B cell (primary cell): ENCODE data around the gene ARG1. TPM values are rescaled to one million over a fixed set of nuclear protein-coding genes. Genes with fewer than 3 reads are reported as not detected.

Source experiments
- ATAC-seq: fragments of 200-7000 bp; cut with Tn5 transposase; one replicate; pipeline ENCODE4 v1.10.0; 2021; ENCODE audit warnings: low read depth, mild to moderate bottlenecking, moderate number of reproducible peaks, moderate library complexity
- CTCF ChIA-PET: fragments of 350-600 bp; sonication (Branson Sonifier 250); formaldehyde crosslinking; loops from one replicate; lab custom pipeline; 2021; ENCODE audit warnings: antibody characterized with exemption, inconsistent platforms; lab: Charles Lee
- POLR2A ChIA-PET: fragments of 350-600 bp; sonication (Branson Sonifier 250); formaldehyde crosslinking; loops from one replicate; lab custom pipeline; 2021; ENCODE audit warnings: antibody characterized with exemption; lab: Charles Lee
- DNase-seq: peaks from one replicate; pipeline ENCODE4 v3.0.0; 2013
- H2AFZ ChIP-seq: 2 replicates; pipeline ENCODE4 v1.6.1; 2012; ENCODE audit warnings: mild to moderate bottlenecking, low read depth, low read length; ENCODE audit not compliant: insufficient read depth, poor library complexity, severe bottlenecking
- H3K27ac ChIP-seq, 2 donors: 1 replicate in 1 of 2; 2 replicates in 1 of 2; pipeline ENCODE4 v1.5.1; 2012 to 2013; ENCODE audit warnings: low read length in 2 of 2, mild to moderate bottlenecking in 2 of 2, moderate library complexity in 1 of 2
- H3K27me3 ChIP-seq, 4 experiments: fragments of 200-600 bp in 1 of 4; sonication (generic) in 1 of 4; replicated peaks in 1 of 4; 1 replicate in 2 of 4; 2 replicates in 2 of 4; pipeline versions ENCODE4 v1.6.1 to v1.7.0; 2013 to 2016; ENCODE audit warnings: low read length in 3 of 4, mild to moderate bottlenecking in 2 of 4, mixed read lengths in 1 of 4, moderate library complexity in 1 of 4; ENCODE audit not compliant: insufficient read depth in 4 of 4, control insufficient read depth in 3 of 4; ENCODE audit errors: control extremely low read depth in 1 of 4
- H3K36me3 ChIP-seq, 2 experiments: replicated peaks in 1 of 2; 1 replicate in 1 of 2; 2 replicates in 1 of 2; pipeline versions ENCODE4 v1.6.1 to v1.7.1; 2013; ENCODE audit warnings: low read length in 1 of 2; ENCODE audit not compliant: insufficient read depth in 2 of 2, control insufficient read depth in 1 of 2; ENCODE audit errors: control extremely low read depth in 1 of 2, extremely low read depth in 1 of 2
- H3K4me1 ChIP-seq, 2 donors: fragments of 200-600 bp in 1 of 2; sonication (generic) in 1 of 2; 1 replicate in 1 of 2; 2 replicates in 1 of 2; pipeline versions ENCODE4 v1.5.1 to v1.6.1; 2013 to 2017; ENCODE audit warnings: low read length in 2 of 2; ENCODE audit not compliant: control insufficient read depth in 2 of 2, insufficient read depth in 2 of 2
- H3K4me2 ChIP-seq: replicated peaks from 2 replicates; pipeline ENCODE3; 2012; ENCODE audit warnings: mild to moderate bottlenecking, low read depth, low read length; ENCODE audit not compliant: poor library complexity, severe bottlenecking
- H3K4me3 ChIP-seq, 5 experiments: fragments of 200-600 bp in 1 of 5; sonication (generic) in 1 of 5; 1 replicate in 3 of 5; 2 replicates in 2 of 5; pipeline versions ENCODE4 v1.5.1 to v1.7.0; 2011 to 2016; ENCODE audit warnings: low read length in 4 of 5, mild to moderate bottlenecking in 4 of 5, low read depth in 2 of 5, control low read depth in 1 of 5, moderate library complexity in 1 of 5; ENCODE audit not compliant: insufficient read depth in 1 of 5; ENCODE audit errors: control extremely low read depth in 1 of 5, extremely low read depth in 1 of 5
- H3K79me2 ChIP-seq: fragments of 200-600 bp; sonication (generic); one replicate; pipeline ENCODE4 v1.6.0; 2016; ENCODE audit warnings: low read length; ENCODE audit not compliant: control insufficient read depth, insufficient read depth
- H3K9ac ChIP-seq: fragments of 200-600 bp; sonication (generic); 2 replicates; pipeline ENCODE4 v1.6.1; 2017; ENCODE audit warnings: mild to moderate bottlenecking, low read length, moderate library complexity
- H3K9me3 ChIP-seq, 3 donors: one replicate each; pipeline versions ENCODE4 v1.6.1 to v1.7.1; 2013; ENCODE audit warnings: low read length in 2 of 3; ENCODE audit not compliant: control insufficient read depth in 2 of 3, insufficient read depth in 1 of 3; ENCODE audit errors: control extremely low read depth in 1 of 3
- H4K20me1 ChIP-seq: 2 replicates; pipeline ENCODE4 v1.6.0; 2012; ENCODE audit warnings: mild to moderate bottlenecking, low read length; ENCODE audit not compliant: insufficient read depth, control insufficient read depth, poor library complexity, severe bottlenecking
- H3K27ac Mint-ChIP-seq: one replicate; pipeline ENCODE4 v1.8.0; 2021; ENCODE audit warnings: mixed read lengths
- H3K27me3 Mint-ChIP-seq: one replicate; pipeline ENCODE4 v1.8.0; 2021; ENCODE audit warnings: mixed read lengths
- H3K4me1 Mint-ChIP-seq: one replicate; pipeline ENCODE4 v1.8.0; 2021; ENCODE audit warnings: mixed read lengths
- H3K4me3 Mint-ChIP-seq: one replicate; pipeline ENCODE4 v1.8.0; 2021; ENCODE audit warnings: mixed read lengths
- H3K9me3 Mint-ChIP-seq: one replicate; pipeline ENCODE4 v1.8.0; 2022; ENCODE audit warnings: mixed read lengths; ENCODE audit not compliant: insufficient read depth
- CTCF ChIP-seq: fragments of 200-600 bp; IDR thresholded peaks from one replicate; pipeline ENCODE4 v1.8.0; 2022; ENCODE audit warnings: antibody characterized with exemption, mild to moderate bottlenecking
- EZH2 ChIP-seq: IDR thresholded peaks from 2 replicates; pipeline ENCODE4 v1.6.1; 2012; ENCODE audit warnings: borderline replicate concordance, low read depth, mild to moderate bottlenecking, moderate library complexity, low read length; ENCODE audit not compliant: insufficient read depth, poor library complexity, severe bottlenecking
- WGBS: methylation state at CpG from one replicate; pipeline ENCODE4 v1.1.5; 2013; ENCODE audit warnings: missing lambda C conversion rate; ENCODE audit not compliant: insufficient coverage; 5-methylcytosine and 5-hydroxymethylcytosine counted together
- intact Hi-C: fragments of 100-400 bp; cut with micrococcal nuclease; formaldehyde crosslinking; loops from one replicate; pipeline ENCODE4 v1.10.0; 2022
- polyA plus RNA-seq: library from polyadenylated mRNA; depleted of rRNA; stranded (reverse); fragments of >200 nt; gene quantifications from 2 replicates; pipeline ENCODE4 v1.2.3, GENCODE V29; 2012
- total RNA-seq, 2 donors: library from RNA; stranded (reverse); fragments of 120-200 nt in 1 of 2; gene quantifications; 1 replicate in 1 of 2; 2 replicates in 1 of 2; pipeline versions ENCODE4 v1.2.3 to v1.2.4, GENCODE V29; 2013 to 2022

Gene ARG1
- total and polyA plus RNA-seq, 2 donors (not counting 1 experiment from before 2014, with no cell fraction given): not detected

GRCh38 chr6:131555992-131556391, 17.0 kb upstream of the ARG1 start:
- no peak overlapping the region for H3K4me2 ChIP-seq
- no peak overlapping the region for H3K4me3 ChIP-seq
- ChIA-PET CTCF (no interaction called here), POLR2A (no interaction called here)
- H3K4me1 Mint-ChIP-seq: no peaks in the 10 kb centered on the region
- no peaks in the 10 kb centered on the region for H3K4me1 ChIP-seq
- no peaks in the 10 kb centered on the region for H3K79me2 ChIP-seq
- H3K27ac Mint-ChIP-seq: no peak overlapping the region
- no peak for ATAC-seq
- no peaks in the 10 kb centered on the region for H4K20me1 ChIP-seq
- no peaks in the 10 kb centered on the region for H3K27me3 Mint-ChIP-seq
- no peaks in the 10 kb centered on the region for H3K27me3 ChIP-seq
- H3K9me3 Mint-ChIP-seq: peaks cover 3% of the 10 kb centered on the region
- intact Hi-C loops: loop anchor here (2.0 kb wide), 1 partner anchor 39 kb away; no protein-coding TSS in a partner anchor
- no peak overlapping the region for H3K27ac ChIP-seq
- TF ChIP-seq CTCF (no peak), EZH2 (no peak)
- no peak overlapping the region for H3K9ac ChIP-seq
- no peaks in the 10 kb centered on the region for H3K9me3 ChIP-seq
- DNase-seq: no peak
- H3K4me3 Mint-ChIP-seq: no peak overlapping the region
- H3K36me3 ChIP-seq: no peaks in the 10 kb centered on the region
- H2AFZ ChIP-seq: no peak overlapping the region

GRCh38 chr6:131558922-131559321, 14.1 kb upstream of the ARG1 start:
- intact Hi-C loops: no loop called here
- Mint-ChIP-seq H3K27ac (no peak overlapping the region), H3K4me3 (no peak overlapping the region), H3K27me3 (peaks cover 6% of the 10 kb centered on the region), H3K9me3 (no peaks in the 10 kb centered on the region), H3K4me1 (no peaks in the 10 kb centered on the region)
- Histone ChIP-seq H3K36me3 (no peaks in the 10 kb centered on the region), H3K27ac (no peak overlapping the region), H2AFZ (no peak overlapping the region), H3K4me3 (no peak overlapping the region), H3K79me2 (no peaks in the 10 kb centered on the region), H3K9ac (no peak overlapping the region), H3K27me3 (no peaks in the 10 kb centered on the region), H3K4me2 (no peak overlapping the region), H3K4me1 (no peaks in the 10 kb centered on the region), H3K9me3 (no peaks in the 10 kb centered on the region), H4K20me1 (no peaks in the 10 kb centered on the region)
- WGBS: 94% methylated on average over 3 of the region's 4 CpGs
- CTCF ChIA-PET: no interaction called here
- DNase-seq (no peak), ATAC-seq (no peak)
- POLR2A ChIA-PET: no interaction called here
- no peak for TF ChIP-seq EZH2
- no peak for TF ChIP-seq CTCF
